Prostate gland (tissue), 2 donors: ENCODE results near the gene FCRLA. TPM values are rescaled to one million over a fixed set of nuclear protein-coding genes. Genes with fewer than 3 reads are reported as not detected.
"Not testable (repeated sequence)": the region's sequence is repeated elsewhere in the genome, so short reads cannot be mapped to it uniquely, and the experiment has no call there.

Source experiments
- DNase-seq: peaks from one replicate; pipeline ENCODE4 v3.0.0-alpha.2; 2019; ENCODE audit warnings: low spot score
- H3K27ac ChIP-seq, 2 donors: fragments of 200-600 bp; sonication (generic); 2 replicates each; pipeline ENCODE4 v1.5.1; 2017 to 2019
- H3K27me3 ChIP-seq: fragments of 200-600 bp; sonication (generic); replicated peaks from 2 replicates; pipeline ENCODE4 v1.5.1; 2019; ENCODE audit not compliant: insufficient read depth
- H3K36me3 ChIP-seq, 2 donors: fragments of 200-600 bp; sonication (generic); 1 replicate in 1 of 2; 2 replicates in 1 of 2; pipeline versions ENCODE4 v1.5.1 to v1.8.1; 2017 to 2019
- H3K4me1 ChIP-seq: fragments of 200-600 bp; sonication (generic); replicated peaks from 2 replicates; pipeline ENCODE4 v1.5.1; 2019
- H3K4me3 ChIP-seq, 2 donors: fragments of 200-600 bp; sonication (generic); 2 replicates each; pipeline ENCODE4 v1.5.1; 2017 to 2019
- H3K9me3 ChIP-seq: fragments of 200-600 bp; sonication (generic); 2 replicates; pipeline ENCODE4 v1.5.1; 2017
- CTCF ChIP-seq, 4 experiments: fragments of 200-600 bp in 2 of 4; fragments of 450-650 bp in 2 of 4; sonication (generic) in 2 of 4; IDR thresholded peaks; 1 replicate in 3 of 4; 2 replicates in 1 of 4; pipeline ENCODE4 v1.5.1; 2016 to 2019; ENCODE audit warnings: antibody characterized with exemption in 4 of 4, mild to moderate bottlenecking in 2 of 4, moderate library complexity in 2 of 4
- POLR2A ChIP-seq: fragments of 450-650 bp; IDR thresholded peaks from one replicate; pipeline ENCODE4 v1.6.1; 2016; ENCODE audit warnings: antibody characterized with exemption, mild to moderate bottlenecking
- POLR2AphosphoS5 ChIP-seq: sonication (generic); formaldehyde crosslinking; IDR thresholded peaks from one replicate; pipeline ENCODE4 v1.6.1; 2017; ENCODE audit warnings: antibody characterized with exemption
- WGBS: methylation state at CpG from one replicate; pipeline ENCODE4 v1.1.5; 2018; 5-methylcytosine and 5-hydroxymethylcytosine counted together
- intact Hi-C: fragments of 100-400 bp; cut with DNase I; formaldehyde crosslinking; loops from one replicate; pipeline ENCODE4 v1.14.2; 2022
- total RNA-seq, 2 donors: library from RNA; depleted of rRNA; stranded (reverse); fragments of >200 nt; gene quantifications; one replicate each; pipeline ENCODE4 v1.1.0, GENCODE V29; 2016

FCRLA gene
- total RNA-seq: not detected

GRCh38 chr1:161706482-161707347 lies at the start of gene FCRLA:
FCRLA (plus strand) TSS chr1:161707229; CDS start chr1:161707265, 36 bp downstream.
- H3K9me3 ChIP-seq: no peaks in the 10 kb centered on the region
- no peak within 1 kb of the TSS for H3K4me3 ChIP-seq
- H3K36me3 ChIP-seq: no peaks in the 10 kb centered on the region
- 57% methylated on average over 4 of the region's 4 CpGs for WGBS
- H3K27me3 ChIP-seq: no peaks in the 10 kb centered on the region
- H3K27ac ChIP-seq: no peak within 1 kb of the TSS
- no peak for DNase-seq
- TF ChIP-seq POLR2A (no peak), POLR2AphosphoS5 (no peak), CTCF (IDR thresholded peaks at IDR 0.05) (no peak)
- no peaks in the 10 kb centered on the region for H3K4me1 ChIP-seq
- intact Hi-C loops: no loop called here

- H3K9me3 ChIP-seq, H3K4me1 ChIP-seq, H3K36me3 ChIP-seq, H3K27me3 ChIP-seq, DNase-seq, H3K27ac ChIP-seq, intact Hi-C loops, H3K4me3 ChIP-seq: not testable (repeated sequence)
These were observed 48.5 kb upstream of the FCRLA start for GRCh38 chr1:161658524-161658923.

GRCh38 chr1:161661660-161662311 lies 45.2 kb upstream of the FCRLA start:
- intact Hi-C loops, H3K36me3 ChIP-seq, H3K27me3 ChIP-seq, H3K4me3 ChIP-seq, DNase-seq, H3K4me1 ChIP-seq, H3K9me3 ChIP-seq, H3K27ac ChIP-seq: not testable (repeated sequence)
- WGBS: 81% methylated on average over 3 of the region's 9 CpGs

GRCh38 chr1:161662684-161663339 lies 44.2 kb upstream of the FCRLA start, which contains the start of gene FCGR2B:
FCGR2B (plus strand) TSS chr1:161663143; CDS start chr1:161663242, 99 bp downstream.
- no CpG with 5 or more reads among the region's 4 CpGs for WGBS
- H3K4me3 ChIP-seq, H3K4me1 ChIP-seq, H3K36me3 ChIP-seq, intact Hi-C loops, H3K27ac ChIP-seq, H3K9me3 ChIP-seq, DNase-seq, H3K27me3 ChIP-seq: not testable (repeated sequence)

- DNase-seq, H3K4me1 ChIP-seq, intact Hi-C loops, H3K36me3 ChIP-seq, H3K9me3 ChIP-seq, H3K27ac ChIP-seq, H3K4me3 ChIP-seq, H3K27me3 ChIP-seq: not testable (repeated sequence)
- WGBS: no CpG with 5 or more reads among the region's 1 CpG
These were observed 43.5 kb upstream of the FCRLA start for GRCh38 chr1:161663569-161663968.

- H3K27me3 ChIP-seq, H3K27ac ChIP-seq, H3K36me3 ChIP-seq, H3K4me1 ChIP-seq, H3K4me3 ChIP-seq, intact Hi-C loops, DNase-seq, H3K9me3 ChIP-seq: not testable (repeated sequence)
- no CpG with 5 or more reads among the region's 4 CpGs for WGBS
These were observed 42.3 kb upstream of the FCRLA start for GRCh38 chr1:161664689-161665088.

GRCh38 chr1:161671045-161672020 lies 35.7 kb upstream of the FCRLA start:
- H3K36me3 ChIP-seq, H3K4me3 ChIP-seq, H3K9me3 ChIP-seq, H3K27me3 ChIP-seq, intact Hi-C loops, H3K4me1 ChIP-seq, DNase-seq, H3K27ac ChIP-seq: not testable (repeated sequence)
- WGBS: 62% methylated on average over 14 of the region's 15 CpGs

- H3K27ac ChIP-seq, intact Hi-C loops, H3K4me3 ChIP-seq, DNase-seq, H3K36me3 ChIP-seq, H3K27me3 ChIP-seq, H3K4me1 ChIP-seq, H3K9me3 ChIP-seq: not testable (repeated sequence)
- 77% methylated on average over 7 of the region's 7 CpGs for WGBS
These were observed 33.6 kb upstream of the FCRLA start for GRCh38 chr1:161673437-161673836.

- DNase-seq, intact Hi-C loops, H3K36me3 ChIP-seq, H3K4me1 ChIP-seq, H3K27ac ChIP-seq, H3K27me3 ChIP-seq, H3K9me3 ChIP-seq, H3K4me3 ChIP-seq: not testable (repeated sequence)
- 42% methylated on average over 3 of the region's 3 CpGs for WGBS
These were observed 32.6 kb upstream of the FCRLA start for GRCh38 chr1:161674447-161674846.

GRCh38 chr1:161674908-161675307 lies 32.1 kb upstream of the FCRLA start:
- H3K27ac ChIP-seq, DNase-seq, H3K27me3 ChIP-seq, intact Hi-C loops, H3K4me3 ChIP-seq, H3K36me3 ChIP-seq, H3K9me3 ChIP-seq, H3K4me1 ChIP-seq: not testable (repeated sequence)
- 30% methylated on average over 2 of the region's 3 CpGs for WGBS
